ENCODE results near the gene KCNV2. TPM values are rescaled to one million over a fixed set of nuclear protein-coding genes. Genes with fewer than 3 reads are reported as not detected.

KCNV2 gene
- total RNA-seq, 4 donors from 2014 or later, result not detected

- Histone ChIP-seq H3K4me3 (no peak overlapping the region), H3K27ac (no peak overlapping the region), H3K36me3 (peaks cover 9% of the 10 kb centered on the region), H3K27me3 (no peaks in the 10 kb centered on the region), H3K9me3 (no peaks in the 10 kb centered on the region), H3K4me1 (peaks cover 5% of the 10 kb centered on the region)
- 66% methylated on average over 4 of the region's 4 CpGs for WGBS
- no peak for DNase-seq (ENCODE audit: low spot score in 2 of 2)
- no peak for TF ChIP-seq CTCF (IDR thresholded peaks at IDR 0.05)
- TF ChIP-seq EP300 (IDR thresholded peaks at IDR 0.05), result no peak
- no peak for TF ChIP-seq POLR2AphosphoS5 (IDR thresholded peaks at IDR 0.05)
- TF ChIP-seq POLR2A (IDR thresholded peaks at IDR 0.05), result no peak
These were observed 48.1 kb downstream of the KCNV2 start for GRCh38 chr9:2765250-2765880.

GRCh38 chr9:2767800-2768677 is 50.7 kb downstream of the KCNV2 start:
- peaks cover 17% of the 10 kb centered on the region for H3K36me3 ChIP-seq
- 80% methylated on average over 7 of the region's 7 CpGs for WGBS

GRCh38 chr9:2771087-2771486 is 53.8 kb downstream of the KCNV2 start:
- H3K27me3 ChIP-seq, result no peaks in the 10 kb centered on the region
- WGBS, result 62% methylated on average over 3 of the region's 3 CpGs
- no peak for DNase-seq (ENCODE audit: low spot score in 2 of 2)
- H3K36me3 ChIP-seq, result peaks cover 47% of the 10 kb centered on the region
- no peaks in the 10 kb centered on the region for H3K4me1 ChIP-seq
- H3K4me3 ChIP-seq, result no peak overlapping the region
- no peak overlapping the region for H3K27ac ChIP-seq
- no peak for TF ChIP-seq CTCF (IDR thresholded peaks at IDR 0.05)
- no peak for TF ChIP-seq POLR2AphosphoS5 (IDR thresholded peaks at IDR 0.05)
- no peak for TF ChIP-seq EP300 (IDR thresholded peaks at IDR 0.05)
- no peak for TF ChIP-seq POLR2A (IDR thresholded peaks at IDR 0.05)
- peaks cover 12% of the 10 kb centered on the region for H3K9me3 ChIP-seq

More at GRCh38 chr9:2767800-2768677, 50.7 kb downstream of the KCNV2 start:
- Histone ChIP-seq H3K27ac (no peak overlapping the region), H3K9me3 (peaks cover 4% of the 10 kb centered on the region), H3K27me3 (no peaks in the 10 kb centered on the region), H3K4me3 (no peak overlapping the region), H3K4me1 (peaks cover 5% of the 10 kb centered on the region)
- TF ChIP-seq POLR2A (IDR thresholded peaks at IDR 0.05) (no peak), POLR2AphosphoS5 (IDR thresholded peaks at IDR 0.05) (no peak), EP300 (IDR thresholded peaks at IDR 0.05) (no peak), CTCF (IDR thresholded peaks at IDR 0.05) (no peak)
- DNase-seq (ENCODE audit: low spot score in 2 of 2), result no peak

DNA sequence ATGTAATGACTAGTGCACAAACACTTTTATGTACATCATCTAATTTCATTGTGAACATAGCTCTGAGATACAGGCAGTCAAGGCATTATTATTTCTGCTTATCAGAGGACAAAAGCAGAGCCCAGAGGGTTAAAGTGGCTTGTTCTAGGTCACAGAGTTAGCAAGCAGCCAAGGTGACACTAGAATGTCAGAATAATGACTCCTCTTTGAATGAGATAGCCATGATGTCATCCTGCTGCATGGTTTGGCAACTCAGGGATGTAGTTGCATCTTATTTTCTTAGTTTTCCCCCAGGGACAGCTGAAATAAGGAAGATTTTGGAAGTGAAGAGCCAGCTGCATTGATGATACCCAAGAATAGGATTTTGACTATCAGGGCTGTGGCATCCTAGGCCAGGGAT is 54.4 kb downstream of the KCNV2 start:
- no peaks in the 10 kb centered on the region for H3K27me3 ChIP-seq
- no peak for DNase-seq (ENCODE audit: low spot score in 2 of 2)
- no peak overlapping the region for H3K27ac ChIP-seq
- peaks cover 12% of the 10 kb centered on the region for H3K9me3 ChIP-seq
- no peaks in the 10 kb centered on the region for H3K4me1 ChIP-seq
- H3K4me3 ChIP-seq, result no peak overlapping the region
- peaks cover 53% of the 10 kb centered on the region for H3K36me3 ChIP-seq
- TF ChIP-seq CTCF (IDR thresholded peaks at IDR 0.05) (no peak), POLR2AphosphoS5 (IDR thresholded peaks at IDR 0.05) (no peak), POLR2A (IDR thresholded peaks at IDR 0.05) (no peak), EP300 (IDR thresholded peaks at IDR 0.05) (no peak)

DNA sequence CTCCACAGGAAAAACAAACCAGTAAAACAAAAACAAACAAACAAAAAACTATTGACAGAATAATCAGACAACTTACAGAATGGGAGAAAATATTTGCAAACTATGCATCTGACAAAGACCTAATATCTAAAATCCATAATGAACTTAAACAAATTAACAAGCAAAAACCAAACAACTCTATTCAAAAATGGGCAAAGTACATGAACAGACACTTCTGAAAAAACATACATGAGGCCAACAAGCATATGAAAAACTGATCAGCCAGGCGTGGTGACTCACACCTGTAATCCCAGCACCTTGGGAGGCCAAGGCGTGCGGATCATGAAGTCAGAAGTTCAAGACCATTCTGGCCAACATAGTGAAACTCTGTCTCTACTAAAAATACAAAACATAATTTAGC is 60.1 kb downstream of the KCNV2 start:
- WGBS, result 93% methylated on average over 3 of the region's 3 CpGs
- peaks cover 18% of the 10 kb centered on the region for H3K9me3 ChIP-seq
- no peaks in the 10 kb centered on the region for H3K4me1 ChIP-seq
- no peak overlapping the region for H3K27ac ChIP-seq
- no peaks in the 10 kb centered on the region for H3K27me3 ChIP-seq
- no peak overlapping the region for H3K4me3 ChIP-seq
- DNase-seq (ENCODE audit: low spot score in 2 of 2), result no peak
- peaks cover 60% of the 10 kb centered on the region for H3K36me3 ChIP-seq
- TF ChIP-seq POLR2A (IDR thresholded peaks at IDR 0.05) (no peak), EP300 (IDR thresholded peaks at IDR 0.05) (no peak), POLR2AphosphoS5 (IDR thresholded peaks at IDR 0.05) (no peak), CTCF (IDR thresholded peaks at IDR 0.05) (no peak)
